K562 (cell line): ENCODE results near the gene ROR2. TPM values are rescaled to one million over a fixed set of nuclear protein-coding genes. Genes with fewer than 3 reads are reported as not detected.

Experiments used
- ATAC-seq: fragments of 200-7000 bp; cut with Tn5 transposase; 3 replicates; pipeline ENCODE4 v1.9.1; 2020; ENCODE audit warnings: moderate library complexity
- BruUV-seq: library from RNA; stranded (reverse); fragments of 400-500 nt; replicated peaks from 2 replicates; lab custom pipeline; 2021; lab: Mats Ljungman, UMichigan
- CTCF ChIA-PET: fragments of 300-600 bp; formaldehyde crosslinking; extraction: SDS; loops from one replicate; lab custom pipeline; 2021; ENCODE audit warnings: low intra/inter-chr PET ratio; lab: Yijun Ruan, JAX
- POLR2A ChIA-PET: fragments of 300-600, 350-650 bp; sonication (Branson Sonifier 250); formaldehyde crosslinking; extraction: SDS; loops from one replicate; lab custom pipeline; 2021; ENCODE audit warnings: antibody characterized with exemption, inconsistent platforms; lab: Yijun Ruan, JAX
- DNase-seq, 4 experiments: peaks; one replicate each; pipeline versions ENCODE4 v3.0.0 to v3.0.0-alpha.2; 2011 to 2018; ENCODE audit warnings: low spot score in 3 of 4, mixed read lengths in 3 of 4; ENCODE audit errors: extremely low read depth in 1 of 4
- FAIRE-seq: peaks from 2 replicates; lab custom pipeline; 2011; peaks lifted over from hg19 to GRCh38; lab: Jason Lieb, UNC
- H2AFZ ChIP-seq: 2 replicates; pipeline ENCODE4 v1.6.0; 2011; ENCODE audit warnings: low read depth, low read length, control low read depth, inconsistent platforms
- H3K27ac ChIP-seq: fragments of 200-600 bp; 3 replicates; pipeline ENCODE4 v1.8.0; 2011; ENCODE audit warnings: low read depth, mild to moderate bottlenecking, control low read depth, inconsistent platforms, low read length, moderate library complexity, mixed read lengths; ENCODE audit errors: extremely low read depth
- H3K27me3 ChIP-seq, 2 experiments: fragments of 300-600 bp in 1 of 2; 2 replicates in 1 of 2; 3 replicates in 1 of 2; pipeline versions ENCODE4 v1.6.0 to v1.8.0; 2011; ENCODE audit warnings: inconsistent platforms in 2 of 2, low read length in 2 of 2, mild to moderate bottlenecking in 1 of 2, mixed read lengths in 1 of 2, moderate library complexity in 1 of 2; ENCODE audit not compliant: control insufficient read depth in 2 of 2, insufficient read depth in 2 of 2
- H3K36me3 ChIP-seq: fragments of 300-600 bp; 3 replicates; pipeline ENCODE4 v1.8.0; 2011; ENCODE audit warnings: mild to moderate bottlenecking, low read length, inconsistent platforms; ENCODE audit not compliant: control insufficient read depth, insufficient read depth
- H3K4me1 ChIP-seq, 2 experiments: fragments of 200-600 bp in 1 of 2; replicated peaks in 1 of 2; 2 replicates in 1 of 2; 3 replicates in 1 of 2; pipeline versions ENCODE4 v1.5.1 to v1.8.0; 2011; ENCODE audit warnings: inconsistent platforms in 2 of 2, low read length in 2 of 2, mild to moderate bottlenecking in 1 of 2, mixed read lengths in 1 of 2, moderate library complexity in 1 of 2; ENCODE audit not compliant: control insufficient read depth in 2 of 2, insufficient read depth in 2 of 2
- H3K4me2 ChIP-seq: 2 replicates; pipeline ENCODE4 v1.6.1; 2011; ENCODE audit warnings: low read length, control low read depth, inconsistent platforms, mixed read lengths; ENCODE audit not compliant: insufficient read depth
- H3K4me3 ChIP-seq: fragments of 200-600 bp; sonication (generic), shearing (Covaris generic); 2 replicates; pipeline ENCODE4 v1.5.1; 2016; ENCODE audit warnings: control low read depth, inconsistent platforms
- H3K79me2 ChIP-seq: fragments of 200-600 bp; 3 replicates; pipeline ENCODE4 v1.8.0; 2011; ENCODE audit warnings: low read length, inconsistent platforms; ENCODE audit not compliant: control insufficient read depth, insufficient read depth
- H3K9ac ChIP-seq, 2 experiments: 2 replicates each; pipeline versions ENCODE4 v1.6.0 to v1.6.1; 2011; ENCODE audit warnings: low read depth in 2 of 2, low read length in 2 of 2, control low read depth in 1 of 2, inconsistent platforms in 1 of 2, mild to moderate bottlenecking in 1 of 2, mixed read lengths in 1 of 2; ENCODE audit not compliant: insufficient read depth in 1 of 2
- H3K9me1 ChIP-seq: one replicate; pipeline ENCODE4 v1.6.0; 2011; ENCODE audit warnings: inconsistent platforms, mild to moderate bottlenecking, low read length, moderate library complexity; ENCODE audit not compliant: control insufficient read depth, insufficient read depth
- H3K9me3 ChIP-seq: replicated peaks from 2 replicates; pipeline ENCODE4 v1.5.1; 2011; ENCODE audit warnings: low read depth, low read length, inconsistent platforms; ENCODE audit not compliant: control insufficient read depth, insufficient read depth
- H4K20me1 ChIP-seq: replicated peaks from 2 replicates; pipeline ENCODE4 v1.6.1; 2011; ENCODE audit warnings: low read length, inconsistent platforms, mixed read lengths; ENCODE audit not compliant: control insufficient read depth, insufficient read depth
- FOXM1 ChIP-seq, 2 experiments: fragments of 450-650 bp in 1 of 2; sonication (generic) in 1 of 2; formaldehyde crosslinking in 1 of 2; IDR thresholded peaks; 2 replicates each; pipeline versions ENCODE4 v1.6.1 to v1.9.0; 2017 to 2022; ENCODE audit warnings: low read depth in 2 of 2, mild to moderate bottlenecking in 2 of 2, missing genetic modification reagents in 1 of 2, moderate library complexity in 1 of 2
- GABPB2 ChIP-seq: fragments of 250-450 bp; sonication (Bioruptor Pico); conservative IDR thresholded peaks from 2 replicates; pipeline ENCODE4 v1.5.1; 2021; ENCODE audit warnings: mild to moderate bottlenecking
- HDAC3 ChIP-seq: fragments of 450-650 bp; IDR thresholded peaks from 2 replicates; pipeline ENCODE4 v1.6.1; 2018; ENCODE audit warnings: borderline replicate concordance, mild to moderate bottlenecking, moderate library complexity; ENCODE audit not compliant: partially characterized antibody
- HNRNPLL ChIP-seq: fragments of 200-400 bp; formaldehyde crosslinking; IDR thresholded peaks from 2 replicates; pipeline ENCODE4 v1.6.1; 2017; ENCODE audit warnings: low read length, low read depth, mild to moderate bottlenecking; ENCODE audit not compliant: poor library complexity, severe bottlenecking
- NFYB ChIP-seq: IDR thresholded peaks from 2 replicates; pipeline ENCODE4 v1.6.1; 2011; ENCODE audit warnings: mild to moderate bottlenecking, moderate library complexity; ENCODE audit not compliant: insufficient read length; ENCODE audit errors: extremely low read depth
- RCOR1 ChIP-seq, 2 experiments: IDR thresholded peaks; 2 replicates each; pipeline ENCODE4 v1.6.1; 2012; ENCODE audit warnings: low read depth in 2 of 2, low read length in 2 of 2, borderline replicate concordance in 1 of 2, improper control_type of control experiment in 1 of 2
- VEZF1 ChIP-seq: fragments of 200-800 bp; sonication (Bioruptor generic); IDR thresholded peaks from 2 replicates; pipeline ENCODE4 v1.6.1; 2017; ENCODE audit warnings: missing genetic modification characterization, missing compliant biosample characterization
- ZHX1 ChIP-seq: fragments of 150-350 bp; conservative IDR thresholded peaks from 2 replicates; pipeline ENCODE4 v1.6.1; 2014; ENCODE audit warnings: low read length
- ZZZ3 ChIP-seq: fragments of 450-650 bp; IDR thresholded peaks from 2 replicates; pipeline ENCODE4 v1.6.1; 2016; ENCODE audit warnings: antibody characterized with exemption, mild to moderate bottlenecking, moderate library complexity
- WGBS: fragments of 100-300 bp; shearing (Covaris generic); methylation state at CpG from one replicate; pipeline ENCODE4 v1.1.6; 2016; ENCODE audit warnings: low coverage, mixed read lengths; ENCODE audit not compliant: insufficient coverage; ENCODE audit errors: missing lambda C conversion rate; 5-methylcytosine and 5-hydroxymethylcytosine counted together
- in situ Hi-C: fragments of 300-500 bp; cut with MboI; formaldehyde crosslinking; loops from 4 replicates; pipeline ENCODE4 v1.15.0; 2018; ENCODE audit warnings: inconsistent platforms, mixed read lengths
- intact Hi-C: fragments of 100-400 bp; cut with micrococcal nuclease; formaldehyde crosslinking; loops from 2 replicates; pipeline ENCODE4 v1.14.2; 2022
- polyA plus RNA-seq, 8 experiments: library from polyadenylated mRNA; depleted of rRNA in 4 of 8; stranded (reverse) in 5 of 8; unstranded in 3 of 8; fragments of >200 nt; fragmentation: Nextera tagmentation in 2 of 8; fragmentation: Illumina TruSeq in 1 of 8; extraction: Ambion mirVana in 2 of 8; extraction: Trizol in 1 of 8; gene quantifications; 2 replicates each; pipeline versions ENCODE4 v1.2.1 to v1.2.3, GENCODE V29; 2011 to 2014; ENCODE audit warnings: inconsistent platforms in 1 of 8, missing spikeins in 1 of 8
- total RNA-seq, 7 experiments: library from RNA; depleted of rRNA in 6 of 7; stranded (reverse); fragments of >200 nt in 6 of 7; fragmentation: Illumina TruSeq in 2 of 7; extraction: Trizol in 2 of 7; gene quantifications; 2 replicates each; pipeline versions ENCODE4 v1.2.1 to v1.2.3, GENCODE V29; 2011 to 2021; ENCODE audit warnings: low replicate concordance in 1 of 7
- TF ChIP-seq, protein P1 (sequence below), 3 experiments: IDR thresholded peaks in 2 of 3; conservative IDR thresholded peaks in 1 of 3; 2 replicates each; pipeline ENCODE4 v1.5.1; 2011 to 2012; ENCODE audit warnings: low read length in 3 of 3, mild to moderate bottlenecking in 3 of 3, control low read depth in 2 of 3, improper control_type of control experiment in 1 of 3, inconsistent platforms in 1 of 3, low read depth in 1 of 3, mixed read lengths in 1 of 3, moderate library complexity in 1 of 3; ENCODE audit not compliant: insufficient read depth in 2 of 3

The ROR2 gene
- total and polyA plus RNA-seq, 9 of the 15 experiments (the other 6 are each of a cell fraction or from before 2014, with no cell fraction given), result 5.6 to 33.8 (median 15.3) TPM

GRCh38 chr9:91757782-91758181 is 192.2 kb downstream of the ROR2 start:
- DNase-seq, result no peak
- in situ Hi-C loops, result no loop called here
- Histone ChIP-seq H3K27ac (no peak overlapping the region), H3K9ac (no peak overlapping the region), H3K4me2 (no peak overlapping the region), H3K79me2 (peaks cover 6% of the 10 kb centered on the region; the same call in 2 of the 3 replicates), H3K27me3 (no peaks in the 10 kb centered on the region), H2AFZ (no peak overlapping the region), H3K9me1 (no peaks in the 10 kb centered on the region), H3K9me3 (no peaks in the 10 kb centered on the region), H3K4me3 (no peak overlapping the region), H4K20me1 (0 out of 2 replicates have a peak, but pooled peaks cover 4% of the 10 kb centered on the region), H3K36me3 (peaks cover 38% of the 10 kb centered on the region), H3K4me1 (peaks cover 3 to 4% of the 10 kb centered on the region in 2 experiments; a peak in 4 of 5 replicates)
- ChIA-PET POLR2A (interaction anchor here (1.1 to 1.3 kb wide), 2 partner anchors 187 to 245 kb away, joined by 3 to 6 read pairs; no protein-coding TSS in a partner anchor), CTCF (interaction anchor here (0.6 to 1.0 kb wide), 2 partner anchors 193 to 264 kb away, joined by 3 to 6 read pairs; partner anchors contain the start of gene ROR2)
- ATAC-seq, result no peak
- TF ChIP-seq HDAC3 (no peak), NFYB (no peak), RCOR1 (IDR thresholded peaks at IDR 0.05; ENCODE audit: borderline replicate concordance in 1 of 2, low read depth in 2 of 2, low read length in 2 of 2) (no peak), HNRNPLL (no peak), ZHX1 (no peak), VEZF1 (CRISPR knock-in tag) (no peak), FOXM1 (IDR thresholded peaks at IDR 0.05; ENCODE audit: low read depth) (no peak), FOXM1 (CRISPR knock-in tag; IDR thresholded peaks at IDR 0.05; ENCODE audit: low read depth) (no peak), GABPB2 (CRISPR knock-in tag) (no peak), ZZZ3 (no peak)
- TF ChIP-seq, protein P1, sequence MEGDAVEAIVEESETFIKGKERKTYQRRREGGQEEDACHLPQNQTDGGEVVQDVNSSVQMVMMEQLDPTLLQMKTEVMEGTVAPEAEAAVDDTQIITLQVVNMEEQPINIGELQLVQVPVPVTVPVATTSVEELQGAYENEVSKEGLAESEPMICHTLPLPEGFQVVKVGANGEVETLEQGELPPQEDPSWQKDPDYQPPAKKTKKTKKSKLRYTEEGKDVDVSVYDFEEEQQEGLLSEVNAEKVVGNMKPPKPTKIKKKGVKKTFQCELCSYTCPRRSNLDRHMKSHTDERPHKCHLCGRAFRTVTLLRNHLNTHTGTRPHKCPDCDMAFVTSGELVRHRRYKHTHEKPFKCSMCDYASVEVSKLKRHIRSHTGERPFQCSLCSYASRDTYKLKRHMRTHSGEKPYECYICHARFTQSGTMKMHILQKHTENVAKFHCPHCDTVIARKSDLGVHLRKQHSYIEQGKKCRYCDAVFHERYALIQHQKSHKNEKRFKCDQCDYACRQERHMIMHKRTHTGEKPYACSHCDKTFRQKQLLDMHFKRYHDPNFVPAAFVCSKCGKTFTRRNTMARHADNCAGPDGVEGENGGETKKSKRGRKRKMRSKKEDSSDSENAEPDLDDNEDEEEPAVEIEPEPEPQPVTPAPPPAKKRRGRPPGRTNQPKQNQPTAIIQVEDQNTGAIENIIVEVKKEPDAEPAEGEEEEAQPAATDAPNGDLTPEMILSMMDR (IDR thresholded peaks at IDR 0.05 in 2 of 3, conservative IDR thresholded peaks at IDR 0.05 in 1 of 3; ENCODE audit: insufficient read depth in 2 of 3, low read depth in 1 of 3, low read length in 3 of 3), result no peak
- FAIRE-seq, result no peak
- intact Hi-C loops, result loop anchor here (5.0 to 10.0 kb wide), 2 partner anchors 220 to 357 kb away; partner anchors contain the start of gene SPTLC1
- WGBS, result 86% methylated on average over 4 of the region's 4 CpGs
- BruUV-seq, result no TSS peak
